Stromal cell of bone marrow (primary cell): ENCODE data around the gene SF3A2.

Experiments
- DNase-seq: peaks from one replicate; pipeline ENCODE4 v3.0.0-alpha.2; 2012; ENCODE audit warnings: low read depth

The SF3A2 gene

GRCh38 chr19:2240881-2241760 lies 4.5 kb downstream of the SF3A2 start:
- DNase-seq: no peak

GRCh38 chr19:2242092-2242537 lies 5.5 kb downstream of the SF3A2 start:
- no peak for DNase-seq

- DNase-seq: no peak
Observed at GRCh38 chr19:2242816-2243215, 6.2 kb downstream of the SF3A2 start.

GRCh38 chr19:2243274-2244124 lies 6.9 kb downstream of the SF3A2 start:
- no peak for DNase-seq

GRCh38 chr19:2244125-2244411 lies 7.4 kb downstream of the SF3A2 start:
- no peak for DNase-seq

- DNase-seq: no peak
Observed at GRCh38 chr19:2244486-2244885, 7.9 kb downstream of the SF3A2 start.

- no peak for DNase-seq
Observed at GRCh38 chr19:2245273-2245672, 8.6 kb downstream of the SF3A2 start.

- DNase-seq: no peak
Observed at GRCh38 chr19:2246014-2246620, 9.5 kb downstream of the SF3A2 start.

- no peak for DNase-seq
Observed at GRCh38 chr19:2246801-2247361, 10.3 kb downstream of the SF3A2 start.

- DNase-seq: no peak
Observed at GRCh38 chr19:2247433-2248101, 10.9 kb downstream of the SF3A2 start.

GRCh38 chr19:2248136-2249009 lies 11.7 kb downstream of the SF3A2 start:
- DNase-seq: no peak

GRCh38 chr19:2249010-2249866 lies 12.6 kb downstream of the SF3A2 start, which contains the start of gene AMH:
Gene AMH, plus strand, starts transcription at chr19:2249323. Its CDS starts 10 bp downstream, at chr19:2249333.
- DNase-seq: no peak

GRCh38 chr19:2249880-2250765 lies 13.5 kb downstream of the SF3A2 start:
- DNase-seq: no peak

GRCh38 chr19:2250766-2251105 lies 14.1 kb downstream of the SF3A2 start:
- DNase-seq: no peak

- DNase-seq: no peak
Observed at GRCh38 chr19:2251106-2252054, 14.8 kb downstream of the SF3A2 start.

- no peak for DNase-seq
Observed at GRCh38 chr19:2252055-2252796, 15.6 kb downstream of the SF3A2 start.

GRCh38 chr19:2252797-2253105 lies 16.1 kb downstream of the SF3A2 start:
- no peak for DNase-seq
